Measurements from ENCODE around the gene DYNC2I2.

The DYNC2I2 gene

DNA sequence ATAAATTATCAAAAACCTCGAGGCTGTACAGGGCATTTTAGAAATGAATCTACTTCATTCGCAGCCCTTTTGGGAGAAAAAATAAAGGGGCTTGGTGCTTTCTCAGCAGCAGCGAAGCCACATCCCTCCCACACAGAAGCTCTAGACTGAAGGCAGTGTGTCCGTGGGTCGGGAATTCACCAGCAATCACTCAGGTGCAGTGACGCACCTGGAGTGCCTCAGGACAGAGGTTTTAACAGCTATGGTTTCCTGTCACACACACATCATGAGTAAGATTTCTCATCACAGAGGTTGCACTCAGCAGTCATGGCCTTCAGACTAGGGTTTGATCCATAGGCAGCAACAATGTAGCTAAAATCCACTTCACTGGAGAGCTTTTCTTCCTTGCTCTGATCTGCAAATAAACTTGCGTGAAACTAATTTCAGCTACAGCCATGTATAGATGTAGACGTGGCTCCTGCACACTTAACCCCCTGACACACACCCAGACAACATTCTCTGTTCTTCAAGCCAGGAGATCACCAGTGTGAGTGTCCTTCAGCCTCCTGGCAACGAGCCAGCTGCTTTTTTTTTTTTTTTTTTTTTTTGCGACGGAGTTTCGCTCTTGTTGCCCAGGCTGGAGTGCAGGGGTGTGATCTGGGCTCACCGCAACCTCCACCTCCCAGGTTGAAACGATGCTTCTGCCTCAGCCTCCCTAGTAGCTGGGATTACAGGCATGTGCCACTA lies 34.8 kb downstream of the DYNC2I2 start:
- no peak overlapping the region for H2AFZ ChIP-seq (ENCODE audit: low read depth, low read length, severe bottlenecking)
- no peaks in the 10 kb centered on the region for H4K20me1 ChIP-seq (ENCODE audit: low read depth, low read length)
- no peak for TF ChIP-seq EZH2phosphoT487 (conservative IDR thresholded peaks at IDR 0.05; ENCODE audit: low read length)
- TF ChIP-seq, protein P1, sequence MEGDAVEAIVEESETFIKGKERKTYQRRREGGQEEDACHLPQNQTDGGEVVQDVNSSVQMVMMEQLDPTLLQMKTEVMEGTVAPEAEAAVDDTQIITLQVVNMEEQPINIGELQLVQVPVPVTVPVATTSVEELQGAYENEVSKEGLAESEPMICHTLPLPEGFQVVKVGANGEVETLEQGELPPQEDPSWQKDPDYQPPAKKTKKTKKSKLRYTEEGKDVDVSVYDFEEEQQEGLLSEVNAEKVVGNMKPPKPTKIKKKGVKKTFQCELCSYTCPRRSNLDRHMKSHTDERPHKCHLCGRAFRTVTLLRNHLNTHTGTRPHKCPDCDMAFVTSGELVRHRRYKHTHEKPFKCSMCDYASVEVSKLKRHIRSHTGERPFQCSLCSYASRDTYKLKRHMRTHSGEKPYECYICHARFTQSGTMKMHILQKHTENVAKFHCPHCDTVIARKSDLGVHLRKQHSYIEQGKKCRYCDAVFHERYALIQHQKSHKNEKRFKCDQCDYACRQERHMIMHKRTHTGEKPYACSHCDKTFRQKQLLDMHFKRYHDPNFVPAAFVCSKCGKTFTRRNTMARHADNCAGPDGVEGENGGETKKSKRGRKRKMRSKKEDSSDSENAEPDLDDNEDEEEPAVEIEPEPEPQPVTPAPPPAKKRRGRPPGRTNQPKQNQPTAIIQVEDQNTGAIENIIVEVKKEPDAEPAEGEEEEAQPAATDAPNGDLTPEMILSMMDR (IDR thresholded peaks at IDR 0.05; ENCODE audit: insufficient read depth, low read length, poor library complexity, severe bottlenecking) = no peak
- H3K9ac ChIP-seq (ENCODE audit: low read length) = no peak overlapping the region
- no peak overlapping the region for H3K4me3 ChIP-seq (ENCODE audit: insufficient read depth, low read length, poor library complexity, severe bottlenecking)
- no peaks in the 10 kb centered on the region for H3F3A ChIP-seq (ENCODE audit: insufficient read depth)
- no peaks in the 10 kb centered on the region for H3K79me2 ChIP-seq (ENCODE audit: insufficient read depth, low read length)
- H3K9me2 ChIP-seq (replicated peaks; ENCODE audit: insufficient read depth, low read length) = no peaks in the 10 kb centered on the region
- peaks cover 11% of the 10 kb centered on the region; the same call in 1 of the 2 replicates for H3K36me3 ChIP-seq (ENCODE audit: low read length)
- H3K27me3 ChIP-seq (ENCODE audit: low read length) = no peaks in the 10 kb centered on the region
- H3K9me3 ChIP-seq (ENCODE audit: insufficient read depth, low read length) = no peaks in the 10 kb centered on the region
- no peak overlapping the region for H3K27ac ChIP-seq (ENCODE audit: low read depth, low read length)
- H3K4me2 ChIP-seq (ENCODE audit: low read depth, low read length, poor library complexity, severe bottlenecking) = no peak overlapping the region

GRCh38 chr9:128619779-128620178 lies 36.9 kb downstream of the DYNC2I2 start:
- no peaks in the 10 kb centered on the region for H3K79me2 ChIP-seq (ENCODE audit: insufficient read depth, low read length)
- no peaks in the 10 kb centered on the region for H3K9me2 ChIP-seq (replicated peaks; ENCODE audit: insufficient read depth, low read length)
- H3K4me2 ChIP-seq (ENCODE audit: low read depth, low read length, poor library complexity, severe bottlenecking) = no peak overlapping the region
- no peaks in the 10 kb centered on the region for H3K9me3 ChIP-seq (ENCODE audit: insufficient read depth, low read length)
- no peak overlapping the region for H3K27ac ChIP-seq (ENCODE audit: low read depth, low read length)
- TF ChIP-seq, protein P1 (IDR thresholded peaks at IDR 0.05; ENCODE audit: insufficient read depth, low read length, poor library complexity, severe bottlenecking) = no peak
- TF ChIP-seq EZH2phosphoT487 (conservative IDR thresholded peaks at IDR 0.05; ENCODE audit: low read length) = no peak
- H4K20me1 ChIP-seq (ENCODE audit: low read depth, low read length) = no peaks in the 10 kb centered on the region
- no peaks in the 10 kb centered on the region for H3F3A ChIP-seq (ENCODE audit: insufficient read depth)
- no peak overlapping the region for H3K9ac ChIP-seq (ENCODE audit: low read length)
- H3K36me3 ChIP-seq (ENCODE audit: low read length) = peaks cover 11% of the 10 kb centered on the region; the same call in 1 of the 2 replicates
- no peaks in the 10 kb centered on the region for H3K27me3 ChIP-seq (ENCODE audit: low read length)
- H2AFZ ChIP-seq (ENCODE audit: low read depth, low read length, severe bottlenecking) = no peak overlapping the region
- no peak overlapping the region for H3K4me3 ChIP-seq (ENCODE audit: insufficient read depth, low read length, poor library complexity, severe bottlenecking)

DNA sequence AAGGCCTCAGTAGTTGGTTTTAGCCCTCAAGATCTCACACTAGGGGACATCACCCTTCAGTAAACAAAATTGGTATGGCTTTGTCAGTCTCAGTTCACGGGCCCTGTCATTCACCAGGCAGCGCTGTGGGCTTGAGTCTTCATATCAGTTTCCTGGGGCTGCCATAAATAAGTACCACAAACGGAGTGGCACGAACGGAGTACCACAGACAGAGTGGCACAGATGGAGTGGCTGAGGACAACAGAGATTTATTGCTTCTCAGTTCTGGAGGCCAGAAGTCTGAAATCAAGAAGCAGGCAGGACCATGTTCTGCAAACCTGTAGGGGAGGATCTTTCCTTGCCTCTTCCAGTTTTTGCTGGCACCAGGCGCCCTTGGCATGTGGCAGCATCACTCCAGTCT lies 37.5 kb downstream of the DYNC2I2 start:
- Histone ChIP-seq H3K9ac (ENCODE audit: low read length) (no peak overlapping the region), H3K36me3 (ENCODE audit: low read length) (peaks cover 11% of the 10 kb centered on the region; the same call in 1 of the 2 replicates), H3K27me3 (ENCODE audit: low read length) (no peaks in the 10 kb centered on the region), H4K20me1 (ENCODE audit: low read depth, low read length) (no peaks in the 10 kb centered on the region), H3K4me3 (ENCODE audit: insufficient read depth, low read length, poor library complexity, severe bottlenecking) (no peak overlapping the region), H3K79me2 (ENCODE audit: insufficient read depth, low read length) (no peaks in the 10 kb centered on the region), H3K9me3 (ENCODE audit: insufficient read depth, low read length) (no peaks in the 10 kb centered on the region), H3K27ac (ENCODE audit: low read depth, low read length) (no peak overlapping the region), H3K9me2 (replicated peaks; ENCODE audit: insufficient read depth, low read length) (no peaks in the 10 kb centered on the region), H3F3A (ENCODE audit: insufficient read depth) (no peaks in the 10 kb centered on the region), H3K4me2 (ENCODE audit: low read depth, low read length, poor library complexity, severe bottlenecking) (no peak overlapping the region), H2AFZ (ENCODE audit: low read depth, low read length, severe bottlenecking) (no peak overlapping the region)
- TF ChIP-seq, protein P1 (IDR thresholded peaks at IDR 0.05; ENCODE audit: insufficient read depth, low read length, poor library complexity, severe bottlenecking) = no peak
- TF ChIP-seq EZH2phosphoT487 (conservative IDR thresholded peaks at IDR 0.05; ENCODE audit: low read length) = no peak
